Skin of body (tissue), 2 donors: ENCODE measurements around the gene EIF5A. TPM values are rescaled to one million over a fixed set of nuclear protein-coding genes. Genes with fewer than 3 reads are reported as not detected.

Experiments used
- DNase-seq: peaks from one replicate; lab custom pipeline; 2025; lab: John Stamatoyannopoulos, UW
- total RNA-seq: library from RNA; depleted of rRNA; stranded (reverse); fragments of >200 nt; gene quantifications from one replicate; pipeline ENCODE4 v1.2.3, GENCODE V29; 2014

The EIF5A gene
- total RNA-seq, 1 donor from 2014 or later, result 186 TPM

DNA sequence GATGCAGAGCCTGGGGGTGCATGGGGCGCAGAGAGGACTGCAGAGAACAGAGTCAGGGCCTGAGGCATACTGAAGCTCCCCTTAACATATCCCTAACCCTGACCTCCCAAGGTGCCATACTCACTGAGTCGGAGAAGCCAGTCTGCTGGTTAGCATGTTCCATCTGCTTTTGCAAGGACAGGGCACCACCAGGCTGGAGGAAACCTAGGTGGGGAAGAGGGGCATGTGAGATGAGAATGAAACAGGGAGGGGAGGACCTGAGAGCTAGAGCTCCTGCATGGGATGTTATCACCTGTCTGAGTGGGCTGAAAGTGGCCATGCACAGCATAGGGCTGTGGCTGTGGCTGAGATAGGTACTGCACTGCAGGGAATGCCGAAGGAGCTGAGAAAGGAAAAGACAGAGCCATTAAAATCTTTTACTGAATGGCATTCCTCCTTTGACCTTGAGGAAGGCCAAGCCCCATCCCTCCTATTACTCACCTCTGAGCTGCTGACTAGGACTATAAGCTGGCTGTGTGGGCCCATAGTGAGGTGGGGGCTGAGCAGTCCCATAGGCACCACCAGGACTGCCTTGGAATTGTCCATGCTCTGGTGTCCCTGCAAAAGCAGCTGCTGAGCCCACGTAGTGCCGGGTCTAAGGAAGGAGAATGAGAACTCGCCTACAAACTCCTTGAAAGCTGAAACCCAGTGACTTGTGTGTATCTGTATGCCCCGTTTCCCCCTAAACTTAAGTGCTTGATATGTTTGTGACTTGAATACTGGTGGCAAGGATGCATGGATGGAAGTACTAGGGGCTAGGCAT lies 5.9 kb downstream of the EIF5A start:
- no peak for DNase-seq

DNA sequence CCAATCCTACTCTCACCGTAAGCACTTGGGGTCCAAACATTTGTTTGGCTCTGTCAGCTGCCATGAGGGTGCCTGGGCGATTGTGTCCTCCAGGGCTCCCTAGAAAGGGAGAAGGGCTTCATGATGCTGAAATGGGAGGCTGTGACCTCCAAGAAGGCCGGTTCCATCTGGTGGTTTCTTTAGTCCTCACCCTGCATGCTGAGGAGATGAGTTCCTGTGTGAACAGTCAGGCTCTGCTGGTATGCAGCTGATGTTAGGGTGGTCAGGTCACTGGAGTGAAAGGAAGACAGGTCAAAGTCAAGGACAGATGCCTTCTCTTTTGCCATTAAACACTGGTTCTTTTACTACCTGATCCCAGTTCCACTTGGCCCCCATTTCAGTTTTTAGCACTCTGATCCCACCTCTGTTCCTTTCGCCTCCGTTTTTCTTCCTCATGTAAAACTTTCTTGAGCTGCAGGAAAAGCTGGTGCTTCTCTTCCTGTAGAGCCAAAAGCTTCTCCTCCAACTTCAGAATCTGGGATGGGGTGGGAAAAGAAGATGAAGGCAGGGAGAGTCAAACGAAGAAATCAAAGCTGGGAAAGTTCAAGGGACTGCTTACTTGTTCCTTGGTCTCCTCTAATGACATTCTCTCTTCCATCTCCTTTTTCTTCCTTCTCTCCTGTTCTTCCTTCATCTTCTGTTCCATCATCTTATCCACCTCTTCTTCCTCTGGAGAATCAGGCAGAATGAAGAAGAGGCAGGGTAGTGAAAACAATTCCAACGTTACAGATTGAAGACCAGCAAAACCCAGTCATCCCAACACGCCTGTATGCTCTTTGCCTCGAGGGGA lies 6.7 kb downstream of the EIF5A start:
- DNase-seq, result no peak

DNA sequence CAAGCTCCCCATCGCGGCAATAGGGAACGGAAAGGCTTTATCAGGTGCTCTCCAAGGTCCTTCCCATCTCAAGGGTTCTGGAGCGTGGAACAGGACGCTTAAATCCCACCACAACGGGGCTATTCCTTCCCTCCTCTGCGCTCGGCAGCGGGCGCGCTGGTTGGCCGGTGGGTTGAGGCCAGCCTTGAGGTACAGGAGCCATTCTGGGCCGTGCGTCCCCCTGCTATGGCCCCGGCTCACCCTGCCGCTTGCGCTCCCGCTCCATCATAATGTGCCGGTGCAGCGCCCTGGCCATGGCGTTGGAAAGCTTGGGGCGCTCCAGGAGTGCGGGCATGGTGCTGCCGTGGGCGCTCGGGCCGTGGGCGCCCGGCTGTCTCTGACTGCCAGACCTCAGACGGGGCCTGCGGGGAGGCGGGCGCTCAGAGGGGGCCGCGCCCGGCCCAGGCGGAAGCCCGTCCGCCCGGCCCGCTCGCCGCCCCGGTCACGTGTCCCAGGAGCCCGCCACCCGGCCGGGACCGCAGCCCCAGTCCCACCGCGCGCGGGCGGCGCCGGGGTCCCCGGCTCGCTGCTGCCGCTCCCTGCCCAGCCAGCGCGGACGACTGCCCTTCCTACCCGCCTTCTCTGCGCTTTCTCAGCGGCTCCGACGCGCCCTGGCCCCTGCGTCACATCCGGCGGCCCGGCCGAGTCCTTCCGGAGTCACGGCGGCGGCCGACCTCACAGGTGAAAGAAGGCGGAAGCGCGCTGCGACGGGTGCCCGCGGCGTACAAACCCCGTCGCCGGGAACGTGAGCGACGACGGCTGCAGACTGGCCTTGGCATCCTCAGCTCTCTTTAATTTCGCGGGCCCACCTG lies 7.5 kb downstream of the EIF5A start, which contains the start of gene GPS2:
GPS2 (minus strand) TSS at position 642 of the 851 bp plus-strand sequence; CDS start at position 334, 308 bp downstream.
- peak; percentile 60 for DNase-seq

GRCh38 chr17:7315570-7316235 lies 8.3 kb downstream of the EIF5A start:
- no peak for DNase-seq

DNA sequence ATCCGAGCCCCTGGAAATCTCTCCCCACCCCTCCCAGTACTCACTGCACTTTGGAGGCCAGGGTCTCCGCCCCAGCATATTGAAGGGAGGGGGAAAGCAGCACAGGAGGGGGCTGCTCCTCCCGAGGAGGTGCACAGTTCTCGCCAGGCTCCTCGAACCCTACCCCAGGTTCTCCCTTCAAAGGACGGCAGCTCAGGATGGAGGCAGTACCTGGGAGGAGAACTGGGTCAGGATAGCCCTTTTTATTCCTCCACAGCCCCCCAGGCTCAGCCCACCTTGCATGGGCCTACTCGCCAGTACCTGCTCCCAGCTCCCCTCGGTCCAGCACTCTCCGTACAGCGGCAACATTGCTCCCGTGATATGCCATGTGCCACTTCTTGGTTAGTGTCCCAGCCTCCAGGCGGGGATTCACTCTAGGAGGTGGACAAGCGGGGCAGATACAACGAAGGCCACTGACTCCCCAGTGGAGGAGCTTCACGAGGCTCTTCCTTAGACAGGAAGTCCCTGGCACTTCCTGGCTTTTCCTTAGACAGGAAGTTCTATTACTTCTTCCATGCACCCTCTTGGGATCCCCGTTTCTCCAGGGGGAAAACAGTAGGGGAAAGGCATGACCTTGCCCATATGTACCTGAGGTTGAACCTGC lies 9.9 kb downstream of the EIF5A start:
- DNase-seq, result no peak

DNA sequence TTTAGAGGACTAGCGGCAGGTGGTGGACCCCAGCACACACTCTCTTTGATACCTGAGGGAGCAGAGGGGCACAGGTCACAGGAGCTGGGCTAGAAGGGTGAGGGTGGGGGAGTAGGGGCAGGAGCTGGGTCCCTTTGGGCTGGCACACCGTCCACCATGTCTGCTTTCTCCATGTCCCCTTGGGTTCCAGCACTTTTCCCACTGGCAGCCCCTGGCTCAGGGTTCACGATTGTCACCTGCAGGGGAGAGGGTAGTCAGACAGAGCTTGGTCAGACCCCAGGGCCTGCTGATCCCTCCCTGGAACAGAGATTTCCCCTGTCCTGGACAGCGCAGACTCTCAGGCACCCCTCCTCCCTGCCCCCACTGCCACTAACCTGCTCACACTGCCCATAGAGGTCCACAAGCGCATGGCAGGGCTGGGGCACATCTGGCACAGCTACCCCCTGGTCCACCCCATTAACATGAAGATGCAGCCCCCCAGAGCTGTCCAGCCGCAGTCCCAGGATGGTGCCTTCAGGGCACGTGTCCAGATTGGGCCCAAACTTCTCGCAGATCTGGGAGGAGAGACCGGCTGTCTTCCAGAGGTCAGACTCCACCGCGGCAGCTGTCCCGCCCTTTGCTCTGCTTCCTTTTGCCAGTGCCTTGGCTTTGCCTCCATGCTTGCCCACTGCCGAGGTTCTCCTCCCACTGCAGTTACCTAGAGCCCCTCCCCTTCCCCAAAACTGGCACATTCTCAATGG lies 10.9 kb downstream of the EIF5A start:
- DNase-seq, result no peak

GRCh38 chr17:7321466-7321865 lies 14.0 kb downstream of the EIF5A start:
- no peak for DNase-seq

GRCh38 chr17:7322520-7323194 lies 15.2 kb downstream of the EIF5A start:
- DNase-seq, result no peak

- DNase-seq, result no peak
Observed at GRCh38 chr17:7323731-7324437, 16.5 kb downstream of the EIF5A start.

GRCh38 chr17:7324438-7324779 lies 17.0 kb downstream of the EIF5A start:
- DNase-seq, result no peak

DNA sequence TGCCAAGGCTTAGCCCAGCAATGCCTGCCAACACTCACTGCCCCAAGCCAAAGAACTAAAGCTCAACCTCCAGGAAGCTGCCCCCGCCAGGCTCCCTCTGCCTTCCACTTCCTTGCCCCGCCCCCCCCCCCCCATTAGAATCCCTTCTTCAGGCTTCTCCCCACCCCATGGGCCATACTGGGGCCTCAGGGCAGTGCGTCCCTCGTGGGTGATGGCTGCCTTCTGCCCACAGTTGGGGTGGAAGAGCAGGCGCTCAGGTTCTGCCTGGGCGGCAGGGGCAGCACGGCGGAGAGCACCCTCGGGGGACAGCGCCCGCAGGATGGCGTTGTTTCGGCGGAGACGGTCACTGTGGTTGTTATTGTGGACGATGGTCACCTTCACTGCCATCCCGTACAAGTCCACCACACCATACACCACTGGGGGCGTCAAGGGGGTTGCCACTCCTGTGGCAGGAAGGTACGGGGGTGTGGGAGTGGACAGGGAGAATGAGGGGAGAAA lies 17.7 kb downstream of the EIF5A start:
- DNase-seq, result no peak

- DNase-seq, result no peak
Observed at GRCh38 chr17:7326186-7326585, 18.8 kb downstream of the EIF5A start.

DNA sequence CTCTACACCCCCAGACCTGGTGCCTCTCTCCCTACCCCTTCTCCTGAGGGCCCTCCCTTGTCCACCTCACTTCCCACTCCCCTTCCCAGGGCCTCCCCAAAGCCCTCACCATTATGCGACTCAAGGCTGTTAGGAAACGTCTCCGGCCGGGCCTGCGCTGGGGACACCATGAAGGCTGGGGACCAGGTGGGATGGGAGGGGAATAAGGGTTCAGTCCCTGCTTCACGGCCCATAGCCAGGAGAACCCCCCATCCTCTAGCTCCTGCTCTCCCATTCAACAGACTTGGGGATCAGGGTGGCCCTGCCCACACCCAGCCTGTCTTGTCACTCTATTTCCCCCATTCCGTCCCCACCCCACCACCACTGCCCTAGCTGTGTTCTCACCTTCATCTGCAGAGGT lies 19.6 kb downstream of the EIF5A start:
- no peak for DNase-seq

DNA sequence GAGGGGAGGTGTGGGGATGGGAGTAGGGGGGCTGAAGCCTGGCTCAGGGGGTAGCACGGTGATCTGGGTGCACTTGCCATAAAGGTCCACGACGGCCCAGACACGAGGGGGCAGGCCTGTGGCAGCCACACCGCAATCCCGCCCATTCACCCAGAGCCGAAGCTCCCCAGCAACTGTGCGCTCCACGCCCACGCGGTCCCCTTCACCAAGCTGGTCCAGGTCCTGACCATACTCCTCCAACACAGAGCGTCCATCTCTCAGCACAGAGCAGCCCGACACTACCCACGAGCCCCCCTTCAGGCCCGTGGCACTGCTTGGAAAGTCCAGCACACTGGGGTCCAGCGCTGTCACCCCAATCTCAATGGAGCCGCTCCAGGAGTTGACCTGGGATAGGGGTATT lies 20.1 kb downstream of the EIF5A start:
- DNase-seq, result no peak

DNA sequence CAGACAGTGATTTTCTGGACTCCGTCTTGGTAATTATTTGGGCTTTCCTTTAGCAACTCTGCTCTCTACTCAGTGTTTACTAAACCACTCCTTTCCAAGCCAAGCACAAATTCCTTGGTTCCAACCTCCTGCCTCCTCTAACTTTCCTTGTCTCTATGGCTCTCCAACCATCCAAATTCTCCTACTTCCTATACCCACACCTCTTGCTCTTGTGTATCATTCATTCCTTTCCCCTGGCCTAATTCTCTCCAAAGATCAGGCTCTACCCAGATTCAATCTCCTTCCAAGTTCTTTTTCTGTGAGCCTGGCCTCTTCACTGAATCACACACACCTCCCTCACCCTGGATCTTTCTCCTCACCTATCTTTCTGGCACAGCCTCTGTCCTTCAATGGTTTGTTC lies 20.6 kb downstream of the EIF5A start:
- DNase-seq, result no peak

GRCh38 chr17:7328840-7329373 lies 21.5 kb downstream of the EIF5A start, which contains the start of gene NEURL4:
NEURL4 (minus strand) TSS chr17:7329335; CDS start chr17:7329312, 23 bp downstream.
- DNase-seq, result no peak

- peak; percentile 98 for DNase-seq
Observed at GRCh38 chr17:7329374-7329996, 22.1 kb downstream of the EIF5A start.
